ENCODE measurements around the gene CDK14. TPM values are rescaled to one million over a fixed set of nuclear protein-coding genes. Genes with fewer than 3 reads are reported as not detected.
A peak's percentile ranks its signal among the peaks of the same experiment; 100 is the strongest.
"Not testable (repeated sequence)": the region's sequence is repeated elsewhere in the genome, so short reads cannot be mapped to it uniquely, and the experiment has no call there.

Gene CDK14
- total RNA-seq, 1 experiment from 2014 or later = 4.6 TPM

DNA sequence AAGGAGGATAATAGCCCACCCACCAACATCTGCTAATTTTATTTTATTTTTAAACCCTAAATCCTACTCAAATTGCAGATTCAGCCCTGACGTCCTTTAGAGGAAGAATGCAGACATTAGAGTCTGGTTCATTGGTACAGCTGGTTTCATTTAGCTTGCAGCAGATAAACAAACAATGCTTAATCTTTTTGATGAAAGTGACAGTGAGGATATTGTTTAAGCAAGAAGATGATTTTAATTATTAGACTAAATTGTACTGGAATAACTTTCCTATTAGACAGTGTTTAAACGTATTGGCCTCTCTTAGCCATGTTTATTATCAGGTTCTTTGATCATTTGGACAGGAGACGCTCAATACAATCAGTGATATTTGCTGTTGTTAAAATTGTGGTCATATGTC, 164.8 kb downstream of the CDK14 start:
- in situ Hi-C loops (cut with HindIII; ENCODE audit: low pct_unique_long_range_greater_than_20kb, low sequenced_read_pairs) = no loop called here
- DNase-seq (ENCODE audit: low read depth) = no peak

DNA sequence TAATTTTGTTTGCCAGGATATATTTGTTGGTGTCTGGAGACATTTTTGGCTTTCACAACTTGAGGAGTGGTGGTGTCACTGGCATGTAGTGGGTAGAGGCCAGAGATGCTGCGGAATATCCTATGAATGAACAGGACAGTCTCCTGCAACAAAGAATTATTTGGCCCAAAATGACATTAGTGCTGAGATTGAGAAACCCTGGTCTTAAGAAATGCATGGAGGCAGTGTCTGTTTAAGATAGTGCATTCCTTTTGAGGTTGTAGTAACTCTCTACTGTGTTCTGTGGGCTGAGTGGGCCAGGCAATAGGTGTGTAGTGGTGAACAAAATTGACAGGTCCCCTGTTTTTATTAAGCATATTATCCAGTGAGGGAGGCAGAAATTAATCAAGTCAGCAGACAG, 165.5 kb downstream of the CDK14 start:
- in situ Hi-C loops (cut with HindIII; ENCODE audit: low pct_unique_long_range_greater_than_20kb, low sequenced_read_pairs) = no loop called here
- DNase-seq (ENCODE audit: low read depth) = no peak

DNA sequence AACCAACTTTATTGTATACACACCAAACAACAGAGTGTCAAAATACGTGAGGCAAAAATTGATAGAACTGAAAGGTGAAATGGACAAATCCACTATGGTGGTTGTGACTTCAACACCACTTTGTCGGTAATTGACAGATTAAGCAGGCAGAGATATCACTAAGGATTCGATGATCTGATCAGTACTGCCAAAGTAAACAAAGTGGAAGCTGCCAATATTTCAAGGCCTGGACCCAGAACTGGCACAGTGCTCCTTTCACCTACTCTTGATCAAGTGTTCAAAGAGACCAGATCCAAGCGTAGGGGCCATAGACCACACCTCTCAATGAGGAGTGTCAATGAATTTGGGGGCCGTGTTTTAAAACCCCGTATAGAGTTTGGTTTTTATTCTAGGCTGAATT, 167.0 kb downstream of the CDK14 start:
- no peak for DNase-seq (ENCODE audit: low read depth)
- in situ Hi-C loops (cut with HindIII; ENCODE audit: low pct_unique_long_range_greater_than_20kb, low sequenced_read_pairs) = no loop called here

DNA sequence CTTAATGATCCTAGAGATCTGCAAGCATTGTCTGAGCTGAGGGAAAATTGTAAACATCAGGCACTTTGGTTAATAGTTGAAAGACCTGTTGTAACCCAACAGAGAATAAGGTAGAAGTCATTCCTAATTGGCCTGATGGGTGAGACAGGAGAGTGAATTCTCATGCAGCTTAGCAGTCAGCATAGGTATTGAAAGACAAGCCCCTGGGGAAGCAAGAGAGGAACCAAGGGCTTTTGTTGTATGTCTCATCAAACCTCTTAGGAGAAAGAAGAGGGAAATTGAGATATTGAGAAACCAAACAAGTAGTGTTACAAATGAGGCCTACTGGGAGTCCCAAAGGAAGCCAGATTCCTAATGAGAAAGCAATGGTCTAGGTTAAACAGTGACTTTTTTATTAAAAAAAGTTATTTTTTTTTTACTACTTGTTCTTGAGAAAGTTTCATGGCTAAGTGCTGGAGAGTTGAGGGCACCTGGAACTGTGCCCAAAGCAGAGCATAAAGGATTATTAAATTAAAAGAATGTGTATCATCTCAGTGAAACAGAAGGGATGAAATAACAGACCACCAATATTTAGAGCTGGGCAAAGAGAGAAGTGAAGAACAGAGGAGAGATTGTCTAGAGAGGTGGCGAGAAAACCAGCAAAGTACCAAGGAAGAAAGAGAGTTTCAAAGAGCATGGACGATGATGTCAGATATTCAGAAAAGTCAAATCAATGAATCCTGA, 168.9 kb downstream of the CDK14 start:
- DNase-seq (ENCODE audit: low read depth) = no peak
- in situ Hi-C loops (cut with HindIII; ENCODE audit: low pct_unique_long_range_greater_than_20kb, low sequenced_read_pairs) = no loop called here

DNA sequence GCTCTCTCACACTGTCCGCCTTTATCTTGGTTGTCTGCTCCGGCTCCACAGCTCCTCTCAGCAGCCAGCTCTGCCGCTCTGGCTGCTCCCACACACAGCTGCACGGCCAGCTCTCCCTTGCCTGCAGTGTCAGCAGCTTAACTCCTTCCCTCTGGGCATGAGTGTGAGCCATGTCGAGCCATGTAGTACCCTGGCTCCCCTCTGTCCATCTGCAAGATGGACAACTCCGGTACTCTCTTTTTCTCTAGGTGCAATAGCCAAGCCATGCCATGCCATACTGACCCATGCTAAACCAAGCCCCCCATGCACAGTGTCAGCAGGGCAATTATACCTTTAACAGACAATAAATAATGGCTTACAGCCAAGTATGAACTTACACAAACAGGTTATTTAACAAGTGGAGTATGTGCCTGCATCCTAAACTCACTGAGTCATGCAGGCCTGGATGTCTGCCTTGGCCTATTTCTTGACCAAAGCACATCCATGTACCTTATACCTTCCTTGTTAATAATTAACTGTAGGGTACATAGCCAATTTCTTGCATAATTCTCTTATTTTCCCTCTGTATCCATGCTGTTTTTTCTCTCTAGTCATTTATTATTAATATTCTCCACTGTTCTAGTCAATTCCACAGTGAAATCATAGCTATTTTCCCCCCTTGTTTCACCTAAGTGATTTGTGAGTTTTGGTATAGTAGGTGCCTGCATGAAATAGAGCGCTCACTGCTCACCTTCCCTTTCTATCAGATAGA, 170.9 kb downstream of the CDK14 start:
- in situ Hi-C loops (cut with HindIII; ENCODE audit: low pct_unique_long_range_greater_than_20kb, low sequenced_read_pairs) = no loop called here
- DNase-seq (ENCODE audit: low read depth) = peak; percentile 61

DNA sequence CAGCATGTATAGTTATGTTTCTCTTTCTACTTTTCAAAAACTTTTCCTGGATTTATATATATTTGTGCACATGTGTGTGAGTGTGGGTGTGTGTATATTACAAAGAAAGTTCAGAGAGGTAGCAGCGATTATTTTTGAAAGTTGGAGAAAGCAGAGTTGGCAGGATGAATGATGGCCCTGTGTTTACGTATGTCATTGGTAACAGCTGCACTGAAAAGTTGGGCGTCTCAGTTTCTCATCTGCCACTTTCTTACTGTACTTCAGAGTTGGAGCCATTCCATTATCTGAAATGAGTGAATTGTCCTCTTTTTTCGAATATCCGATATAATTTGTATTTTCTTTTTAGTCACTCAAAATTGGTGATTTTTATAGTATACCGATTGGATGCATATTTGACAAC, 172.2 kb downstream of the CDK14 start:
- DNase-seq (ENCODE audit: low read depth) = no peak
- in situ Hi-C loops (cut with HindIII; ENCODE audit: low pct_unique_long_range_greater_than_20kb, low sequenced_read_pairs) = no loop called here

DNA sequence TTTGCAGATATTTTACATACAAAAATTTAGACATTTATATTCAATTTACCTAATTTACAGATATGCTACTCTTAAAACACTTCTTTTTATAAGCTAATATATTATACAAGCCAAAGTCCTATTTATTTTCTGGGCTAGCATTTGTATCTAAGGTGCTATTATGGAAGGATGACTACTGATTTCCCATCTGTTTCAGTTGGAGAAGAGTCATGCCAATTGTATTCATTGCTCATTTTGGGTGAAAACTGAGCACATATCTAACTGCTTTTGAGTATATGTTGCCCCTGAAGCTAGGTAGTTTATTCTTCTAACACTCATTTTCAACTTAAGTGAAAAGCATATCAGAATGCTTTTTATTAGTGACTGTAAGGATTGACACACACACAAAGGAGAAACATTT, 172.9 kb downstream of the CDK14 start:
- DNase-seq (ENCODE audit: low read depth) = no peak
- in situ Hi-C loops (cut with HindIII; ENCODE audit: low pct_unique_long_range_greater_than_20kb, low sequenced_read_pairs) = no loop called here

DNA sequence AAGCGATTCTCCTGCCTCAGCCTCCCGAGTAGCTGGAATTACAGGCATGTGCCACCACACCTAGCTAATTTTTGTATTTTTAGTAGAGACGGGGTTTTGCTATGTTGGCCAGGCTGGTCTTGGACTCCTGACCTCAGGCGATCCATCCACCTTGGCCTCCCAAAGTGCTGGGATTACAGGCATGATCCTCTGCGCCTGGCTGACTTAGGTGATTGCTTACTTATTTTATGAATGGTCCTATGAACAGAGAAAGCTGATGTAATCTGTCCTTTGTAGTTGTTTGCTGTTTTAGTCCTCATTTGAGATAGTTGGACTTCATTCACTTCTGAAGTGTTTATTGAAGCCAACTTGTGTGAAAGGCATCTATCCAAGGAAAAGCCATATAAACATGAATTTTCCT, 173.4 kb downstream of the CDK14 start:
- in situ Hi-C loops (cut with HindIII; ENCODE audit: low pct_unique_long_range_greater_than_20kb, low sequenced_read_pairs); DNase-seq (ENCODE audit: low read depth): not testable (repeated sequence)

DNA sequence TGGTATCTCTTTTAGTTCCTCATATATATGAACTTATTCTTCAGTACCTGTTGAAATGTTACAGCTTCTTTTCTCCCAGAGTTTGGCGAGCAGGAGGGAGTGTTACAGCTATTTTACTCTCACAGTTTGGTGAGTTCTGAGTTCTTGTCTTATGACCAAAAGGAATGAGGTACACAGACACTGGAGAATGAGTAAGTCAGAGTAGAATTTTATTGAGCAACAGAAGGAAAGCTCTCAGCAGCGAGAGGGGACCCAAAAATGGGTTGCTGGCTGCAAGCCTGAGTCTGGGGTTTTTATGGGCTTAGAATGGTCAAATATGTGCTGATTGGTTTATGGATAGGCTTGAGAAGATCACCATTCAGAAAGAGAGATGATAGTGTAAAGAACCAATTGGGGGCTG, 175.2 kb downstream of the CDK14 start:
- in situ Hi-C loops (cut with HindIII; ENCODE audit: low pct_unique_long_range_greater_than_20kb, low sequenced_read_pairs) = no loop called here
- DNase-seq (ENCODE audit: low read depth) = no peak

DNA sequence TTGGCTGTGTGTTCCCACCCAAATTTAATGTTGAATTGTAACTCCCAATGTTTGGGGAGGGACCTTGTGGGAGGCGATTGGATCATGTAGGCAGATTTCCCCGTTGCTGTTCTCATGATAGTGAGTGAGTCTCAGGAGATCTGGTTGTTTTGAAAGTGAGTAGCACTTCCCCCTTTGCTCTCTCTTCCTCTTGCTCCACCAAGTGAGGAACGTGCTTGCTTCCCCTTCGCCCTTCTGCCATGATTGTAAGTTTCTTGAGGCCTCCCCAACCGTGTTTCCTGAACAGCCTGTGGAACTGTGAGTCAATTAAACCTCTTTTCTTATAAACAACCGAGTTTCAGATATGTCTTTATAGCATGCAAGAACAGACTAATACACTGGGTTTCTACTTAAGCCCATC, 176.3 kb downstream of the CDK14 start:
- DNase-seq (ENCODE audit: low read depth) = no peak
- in situ Hi-C loops (cut with HindIII; ENCODE audit: low pct_unique_long_range_greater_than_20kb, low sequenced_read_pairs) = no loop called here

DNA sequence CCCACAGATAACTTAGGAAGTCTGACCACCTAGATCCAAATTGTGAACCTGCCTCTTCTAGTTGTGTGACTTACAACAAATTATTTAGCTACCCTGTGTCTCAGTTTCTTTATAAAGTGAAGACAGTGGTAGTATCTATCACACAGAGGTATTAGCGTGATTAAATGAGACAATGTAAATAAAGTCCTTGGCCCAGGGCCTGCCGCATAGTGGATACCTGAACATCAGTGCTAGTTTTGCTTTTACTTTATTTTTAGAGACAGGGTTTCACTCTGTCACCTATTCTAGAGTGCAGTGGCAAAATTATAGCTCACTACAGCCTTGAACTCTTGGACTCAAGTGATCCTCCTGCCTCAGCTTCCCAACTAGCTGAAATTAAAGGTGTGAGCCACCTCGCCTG, 177.1 kb downstream of the CDK14 start:
- DNase-seq (ENCODE audit: low read depth) = no peak
- in situ Hi-C loops (cut with HindIII; ENCODE audit: low pct_unique_long_range_greater_than_20kb, low sequenced_read_pairs) = no loop called here

DNA sequence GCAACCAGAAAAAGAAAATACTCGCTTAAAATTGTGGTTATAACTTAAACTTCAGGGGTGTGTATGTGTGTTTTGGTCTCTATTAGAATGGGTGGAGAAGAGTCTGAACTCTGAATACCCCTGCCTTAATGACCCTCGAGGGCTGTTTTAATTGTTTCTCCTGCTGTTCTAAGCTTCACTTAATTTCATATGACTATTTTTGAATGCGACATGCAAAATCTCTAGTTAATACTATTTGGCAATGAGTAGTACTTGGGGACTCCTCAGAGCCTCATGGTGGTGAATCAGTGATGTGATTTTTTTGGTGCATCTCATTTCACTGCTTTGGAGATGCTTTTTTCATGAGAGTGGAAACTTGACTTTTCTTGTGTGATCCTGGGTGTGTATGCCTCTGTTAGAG, 178.6 kb downstream of the CDK14 start:
- no peak for DNase-seq (ENCODE audit: low read depth)
- in situ Hi-C loops (cut with HindIII; ENCODE audit: low pct_unique_long_range_greater_than_20kb, low sequenced_read_pairs) = no loop called here

DNA sequence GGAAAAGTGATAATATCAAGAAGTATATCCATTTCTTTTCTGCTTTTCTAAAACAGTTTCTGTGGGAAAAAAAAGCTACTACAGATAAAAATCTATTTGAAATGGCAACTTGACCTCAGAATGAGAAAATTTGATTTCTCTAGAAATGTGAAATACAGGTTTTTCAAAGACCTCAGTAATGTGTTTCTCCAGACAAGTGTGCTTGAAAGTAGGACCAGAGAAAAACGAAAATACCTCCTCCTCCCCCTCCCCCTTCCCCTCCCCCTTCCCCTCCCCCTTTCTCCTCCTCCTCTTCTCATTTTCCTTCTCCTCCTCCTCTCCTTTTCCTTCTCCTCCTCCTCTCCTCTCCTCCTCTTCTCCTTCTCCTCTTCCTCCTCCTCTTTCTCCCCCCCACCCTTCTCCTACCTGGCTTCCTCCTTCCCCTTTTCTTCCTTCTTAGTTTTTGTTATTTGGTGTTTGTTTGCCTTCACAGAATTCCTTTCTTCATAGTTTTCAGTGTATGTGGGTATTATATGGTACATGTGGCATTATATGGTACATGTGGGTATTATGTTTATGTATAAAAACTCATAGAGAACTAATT, 179.4 kb downstream of the CDK14 start:
- in situ Hi-C loops (cut with HindIII; ENCODE audit: low pct_unique_long_range_greater_than_20kb, low sequenced_read_pairs) = no loop called here
- DNase-seq (ENCODE audit: low read depth) = no peak

DNA sequence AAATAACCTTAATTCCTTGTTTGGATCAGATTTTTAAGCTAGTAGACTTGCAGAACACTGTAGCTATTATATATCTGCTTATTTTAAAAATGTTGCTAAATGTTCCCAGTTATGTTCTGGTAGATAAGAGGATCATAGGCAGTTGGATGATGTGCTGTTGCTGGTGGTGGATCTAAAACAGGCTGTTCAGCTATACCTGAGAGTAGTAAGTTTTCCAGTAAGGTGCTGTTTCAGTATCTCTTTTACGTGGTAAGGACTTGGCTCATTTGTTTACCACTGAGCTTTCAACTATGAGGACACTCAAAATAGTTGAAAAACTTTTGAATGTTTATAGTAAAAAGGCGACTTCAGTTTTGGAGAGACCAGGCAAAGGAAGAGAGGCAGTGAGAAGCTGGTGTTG, 180.9 kb downstream of the CDK14 start:
- no peak for DNase-seq (ENCODE audit: low read depth)
- in situ Hi-C loops (cut with HindIII; ENCODE audit: low pct_unique_long_range_greater_than_20kb, low sequenced_read_pairs) = no loop called here

DNA sequence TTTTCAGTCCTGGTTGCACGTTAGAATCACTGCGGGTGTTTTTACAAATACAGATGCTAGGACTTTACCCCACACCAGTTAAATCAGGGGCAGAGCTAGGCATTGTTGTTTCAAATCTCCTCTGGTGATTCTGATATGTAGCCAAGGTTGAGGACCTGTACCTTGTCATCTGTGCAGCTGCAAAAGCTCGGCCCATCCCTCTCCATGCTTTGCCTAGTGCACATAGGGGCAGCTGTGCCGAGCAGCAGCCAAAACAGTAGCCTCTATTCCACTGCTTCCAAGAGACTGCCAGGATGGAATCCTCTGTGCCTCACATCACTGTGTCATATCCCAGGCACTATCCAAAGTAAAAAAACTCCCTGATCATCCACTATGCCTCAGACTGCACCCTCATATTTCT, 181.3 kb downstream of the CDK14 start:
- no peak for DNase-seq (ENCODE audit: low read depth)
- in situ Hi-C loops (cut with HindIII; ENCODE audit: low pct_unique_long_range_greater_than_20kb, low sequenced_read_pairs) = no loop called here

DNA sequence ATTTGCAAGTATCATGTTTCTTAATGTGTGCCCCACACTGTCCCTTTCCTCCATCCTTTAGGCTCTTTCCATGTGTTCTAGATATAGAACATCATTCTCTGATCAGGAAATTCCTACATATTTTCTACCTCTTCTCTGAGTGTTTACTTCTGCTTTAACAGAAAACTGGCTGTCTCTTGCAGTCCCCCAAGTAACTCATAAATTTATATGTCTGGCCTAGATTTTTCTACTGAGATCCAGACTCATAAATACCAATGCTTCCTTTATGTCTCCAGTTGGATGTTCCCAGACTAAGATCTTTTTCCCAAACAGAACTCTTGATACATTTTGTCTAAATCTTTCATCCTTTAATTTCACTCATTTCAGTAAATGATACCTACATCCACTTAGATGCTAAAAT, 181.8 kb downstream of the CDK14 start:
- in situ Hi-C loops (cut with HindIII; ENCODE audit: low pct_unique_long_range_greater_than_20kb, low sequenced_read_pairs) = no loop called here
- no peak for DNase-seq (ENCODE audit: low read depth)

DNA sequence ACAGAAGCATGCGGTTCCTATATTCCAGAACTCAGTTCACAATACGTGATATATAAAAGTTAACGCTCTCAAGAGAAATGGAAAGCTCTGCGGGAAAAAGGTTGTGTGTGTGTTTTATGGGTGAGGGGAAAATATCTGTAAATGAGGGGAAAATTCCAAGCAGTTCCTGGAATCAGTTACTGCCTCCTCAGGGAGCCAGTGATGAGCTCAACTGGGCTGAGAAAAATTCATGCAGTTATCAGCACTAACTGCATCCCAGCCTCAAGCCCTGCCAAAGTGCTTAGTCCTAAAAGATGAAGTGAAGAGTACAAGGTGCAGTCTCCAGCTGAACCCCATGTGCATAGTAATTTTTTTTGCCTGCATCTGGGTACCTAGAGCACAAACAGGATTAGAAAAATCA, 191.9 kb downstream of the CDK14 start:
- in situ Hi-C loops (cut with HindIII; ENCODE audit: low pct_unique_long_range_greater_than_20kb, low sequenced_read_pairs) = no loop called here
- no peak for DNase-seq (ENCODE audit: low read depth)

DNA sequence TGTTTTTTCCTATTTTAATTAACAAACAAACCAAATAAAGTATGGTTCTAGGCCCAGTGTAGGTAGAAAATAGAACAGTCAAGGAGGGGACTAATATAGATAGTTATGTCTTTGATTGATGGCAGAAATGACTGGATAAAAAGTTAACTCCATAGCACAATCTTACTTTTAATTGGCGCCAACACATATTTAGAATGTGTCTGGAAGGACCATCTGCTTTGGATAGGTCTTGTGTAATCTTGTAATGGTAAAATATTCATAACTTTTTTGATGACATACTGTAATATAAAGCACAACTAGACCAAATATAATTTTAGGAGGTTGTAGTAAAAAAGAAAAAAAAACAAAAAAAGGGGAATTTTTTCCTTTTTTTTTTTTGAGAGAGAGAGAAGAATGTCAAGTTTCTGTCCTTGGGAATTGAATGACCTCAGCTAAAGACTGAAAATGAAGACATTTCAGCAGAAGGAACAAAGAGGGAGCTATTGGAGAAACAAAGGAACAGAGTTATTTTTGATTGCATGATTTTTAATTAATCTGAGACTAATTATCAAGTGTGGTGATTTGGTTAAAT, 193.7 kb downstream of the CDK14 start:
- in situ Hi-C loops (cut with HindIII; ENCODE audit: low pct_unique_long_range_greater_than_20kb, low sequenced_read_pairs) = no loop called here
- no peak for DNase-seq (ENCODE audit: low read depth)

DNA sequence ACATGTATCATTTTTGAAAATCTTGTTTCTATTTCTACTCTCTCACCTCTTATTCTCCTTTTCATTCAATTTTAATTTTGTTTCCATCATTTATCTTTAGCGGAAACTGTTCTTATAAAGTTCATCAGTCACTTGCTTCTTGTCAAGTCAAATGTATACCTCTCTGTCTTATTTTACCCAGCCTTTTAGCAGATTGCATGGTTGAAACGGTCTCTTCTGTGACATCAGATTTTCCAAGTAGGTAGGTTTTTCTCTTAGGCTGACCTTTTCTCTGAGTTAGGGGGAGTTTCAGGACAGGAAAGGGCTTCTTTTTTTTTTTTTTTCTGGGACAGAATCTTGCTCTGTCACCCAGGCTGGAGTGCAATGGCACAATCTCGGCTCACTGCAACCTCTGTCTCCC, 195.5 kb downstream of the CDK14 start:
- in situ Hi-C loops (cut with HindIII; ENCODE audit: low pct_unique_long_range_greater_than_20kb, low sequenced_read_pairs) = no loop called here
- no peak for DNase-seq (ENCODE audit: low read depth)
